ENCODE data around the gene RAPGEF4. TPM values are rescaled to one million over a fixed set of nuclear protein-coding genes. Genes with fewer than 3 reads are reported as not detected.

Gene RAPGEF4
- total and polyA plus RNA-seq, 2 of the 4 experiments (the other 2 are of a cell fraction), result 1.7 to 3.2 TPM

DNA sequence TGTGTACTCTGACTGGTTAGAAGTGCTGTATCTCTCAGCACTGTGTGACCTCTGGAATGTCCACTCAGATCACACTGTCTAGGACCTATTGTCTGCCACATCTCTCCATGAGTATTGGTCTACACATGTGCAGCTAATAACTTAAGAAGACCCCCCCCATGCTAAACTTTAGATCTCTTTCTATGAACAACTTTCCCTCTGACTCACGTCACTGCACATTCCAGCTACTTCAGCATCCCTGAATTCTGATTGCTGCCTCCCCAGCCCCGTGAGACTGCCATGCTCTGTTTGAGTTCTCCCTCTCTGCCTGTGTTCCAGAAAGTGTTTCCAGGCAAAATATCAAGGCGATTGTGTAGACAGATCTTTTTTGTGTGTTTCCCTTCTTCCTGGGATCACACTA, 41.8 kb downstream of the RAPGEF4 start:
- Histone ChIP-seq H3K4me2 (ENCODE audit: low read depth, low read length) (no peak overlapping the region), H3K14ac (replicated peaks; ENCODE audit: low read depth, low read length) (no peak overlapping the region), H2AK9ac (replicated peaks; ENCODE audit: low read depth, low read length, poor library complexity) (no peak overlapping the region), H4K91ac (ENCODE audit: insufficient read depth, low read depth, low read length) (no peak overlapping the region), H3K23ac (ENCODE audit: low read depth, low read length) (no peak overlapping the region), H2BK20ac (ENCODE audit: low read depth, low read length) (no peak overlapping the region), H3K27ac (ENCODE audit: insufficient read depth, low read length) (no peak overlapping the region), H2BK15ac (ENCODE audit: low read depth, low read length) (no peak overlapping the region), H3K9ac (ENCODE audit: low read depth, low read length) (no peak overlapping the region), H2AK5ac (ENCODE audit: low read depth, low read length) (no peak overlapping the region), H2BK120ac (ENCODE audit: low read depth, low read length) (no peak overlapping the region), H3K56ac (ENCODE audit: extremely low read depth, insufficient read depth, low read length) (no peak overlapping the region), H3K27me3 (ENCODE audit: control insufficient read depth, insufficient read depth, low read length) (no peaks in the 10 kb centered on the region), H3K18ac (ENCODE audit: low read depth, low read length) (no peak overlapping the region), H3K9me1 (ENCODE audit: insufficient read depth, low read length) (no peaks in the 10 kb centered on the region), H4K5ac (ENCODE audit: low read depth, low read length) (no peak overlapping the region), H3K79me1 (ENCODE audit: low read depth in 1 of 2, low read length in 2 of 2) (no peaks in the 10 kb centered on the region), H3K4me3 (ENCODE audit: insufficient read depth, low read depth, low read length) (no peak overlapping the region), H4K8ac (ENCODE audit: low read depth in 2 of 2, low read length in 2 of 2) (no peak overlapping the region), H2AFZ (replicated peaks; ENCODE audit: low read length, poor library complexity) (no peak overlapping the region), H3K36me3 (ENCODE audit: control insufficient read depth, insufficient read depth, low read length) (no peaks in the 10 kb centered on the region), H3K4me1 (ENCODE audit: control insufficient read depth, insufficient read depth, low read length) (peaks cover 4% of the 10 kb centered on the region), H4K20me1 (ENCODE audit: insufficient read depth, low read length) (no peaks in the 10 kb centered on the region), H2BK5ac (ENCODE audit: low read depth, low read length, poor library complexity, severe bottlenecking) (no peak overlapping the region), H3K4ac (ENCODE audit: low read depth, low read length) (no peak overlapping the region), H3K9me3 (ENCODE audit: control insufficient read depth, insufficient read depth, low read length) (no peaks in the 10 kb centered on the region)
- BruUV-seq (replicated peaks), result no TSS peak
- WGBS, 2 experiments (ENCODE audit: extremely low coverage in 2 of 2, insufficient read length in 1 of 2), result 72% methylated on average over 2 of the region's 3 CpGs; no CpG with 5 or more reads in 1 of the 2 experiments
- in situ Hi-C loops (cut with MboI; ENCODE audit: low sequenced_read_pairs) (no loop called here), intact Hi-C loops (cut with micrococcal nuclease) (no loop called here), dilution Hi-C loops (cut with HindIII; ENCODE audit: low sequenced_read_pairs, unreplicated experiment) (no loop called here)
- CTCF ChIA-PET, result no interaction called here
- DNase-seq (peak; percentile 28), ATAC-seq (ENCODE audit: low read depth) (peak; percentile 30)
- TF ChIP-seq POLR2A (IDR thresholded peaks at IDR 0.05; ENCODE audit: low read depth, low read length) (no peak), MAZ (IDR thresholded peaks at IDR 0.05; ENCODE audit: borderline replicate concordance, low read depth, low read length) (no peak), RAD21 (IDR thresholded peaks at IDR 0.05; ENCODE audit: low read length) (no peak), CEBPB (IDR thresholded peaks at IDR 0.05; ENCODE audit: low read depth, low read length) (no peak), RFX5 (IDR thresholded peaks at IDR 0.05; ENCODE audit: low read depth, low read length) (no peak), MXI1 (IDR thresholded peaks at IDR 0.05; ENCODE audit: borderline replicate concordance, low read depth, low read length) (no peak), MAFK (IDR thresholded peaks at IDR 0.05; ENCODE audit: low read depth, low read length) (no peak), SMC3 (IDR thresholded peaks at IDR 0.05; ENCODE audit: low read depth, low read length) (no peak)
- TF ChIP-seq, protein P1, sequence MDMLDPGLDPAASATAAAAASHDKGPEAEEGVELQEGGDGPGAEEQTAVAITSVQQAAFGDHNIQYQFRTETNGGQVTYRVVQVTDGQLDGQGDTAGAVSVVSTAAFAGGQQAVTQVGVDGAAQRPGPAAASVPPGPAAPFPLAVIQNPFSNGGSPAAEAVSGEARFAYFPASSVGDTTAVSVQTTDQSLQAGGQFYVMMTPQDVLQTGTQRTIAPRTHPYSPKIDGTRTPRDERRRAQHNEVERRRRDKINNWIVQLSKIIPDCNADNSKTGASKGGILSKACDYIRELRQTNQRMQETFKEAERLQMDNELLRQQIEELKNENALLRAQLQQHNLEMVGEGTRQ (IDR thresholded peaks at IDR 0.05; ENCODE audit: low read depth, low read length), result no peak
- POLR2A ChIA-PET (ENCODE audit: unreplicated experiment), result no interaction called here

All from IMR-90 (cell line).